Effector memory CD8-positive, alpha-beta T cell (primary cell): ENCODE results near the gene ZBTB1.
"Not testable (repeated sequence)": the region's sequence is repeated elsewhere in the genome, so short reads cannot be mapped to it uniquely, and the experiment has no call there.

Experiments used
- ATAC-seq: fragments of 150-1000 bp; cut with Tn5 transposase; replicated peaks from 2 replicates; pipeline ENCODE4 v1.10.0; 2021; ENCODE audit warnings: mild to moderate bottlenecking, moderate library complexity
- DNase-seq, 3 experiments: peaks; one replicate each; pipeline ENCODE4 v3.0.0; 2021
- H3K27ac Mint-ChIP-seq, 2 donors: one replicate each; pipeline ENCODE4 v1.8.0; 2022; ENCODE audit warnings: mild to moderate bottlenecking in 2 of 2, mixed read lengths in 2 of 2, moderate library complexity in 2 of 2
- H3K27me3 Mint-ChIP-seq, 2 donors: one replicate each; pipeline ENCODE4 v1.8.0; 2022; ENCODE audit warnings: mixed read lengths in 2 of 2
- H3K36me3 Mint-ChIP-seq: one replicate; pipeline ENCODE4 v1.8.0; 2022; ENCODE audit warnings: mild to moderate bottlenecking, moderate library complexity, mixed read lengths; ENCODE audit not compliant: insufficient read depth
- H3K4me1 Mint-ChIP-seq, 2 donors: one replicate each; pipeline ENCODE4 v1.8.0; 2022; ENCODE audit warnings: low read depth in 2 of 2, mixed read lengths in 2 of 2
- H3K4me3 Mint-ChIP-seq, 2 donors: one replicate each; pipeline ENCODE4 v1.8.0; 2022; ENCODE audit warnings: mild to moderate bottlenecking in 2 of 2, mixed read lengths in 2 of 2, moderate library complexity in 2 of 2
- H3K9me3 Mint-ChIP-seq, 2 donors: one replicate each; pipeline ENCODE4 v1.8.0; 2022; ENCODE audit warnings: mixed read lengths in 2 of 2

The ZBTB1 gene

DNA sequence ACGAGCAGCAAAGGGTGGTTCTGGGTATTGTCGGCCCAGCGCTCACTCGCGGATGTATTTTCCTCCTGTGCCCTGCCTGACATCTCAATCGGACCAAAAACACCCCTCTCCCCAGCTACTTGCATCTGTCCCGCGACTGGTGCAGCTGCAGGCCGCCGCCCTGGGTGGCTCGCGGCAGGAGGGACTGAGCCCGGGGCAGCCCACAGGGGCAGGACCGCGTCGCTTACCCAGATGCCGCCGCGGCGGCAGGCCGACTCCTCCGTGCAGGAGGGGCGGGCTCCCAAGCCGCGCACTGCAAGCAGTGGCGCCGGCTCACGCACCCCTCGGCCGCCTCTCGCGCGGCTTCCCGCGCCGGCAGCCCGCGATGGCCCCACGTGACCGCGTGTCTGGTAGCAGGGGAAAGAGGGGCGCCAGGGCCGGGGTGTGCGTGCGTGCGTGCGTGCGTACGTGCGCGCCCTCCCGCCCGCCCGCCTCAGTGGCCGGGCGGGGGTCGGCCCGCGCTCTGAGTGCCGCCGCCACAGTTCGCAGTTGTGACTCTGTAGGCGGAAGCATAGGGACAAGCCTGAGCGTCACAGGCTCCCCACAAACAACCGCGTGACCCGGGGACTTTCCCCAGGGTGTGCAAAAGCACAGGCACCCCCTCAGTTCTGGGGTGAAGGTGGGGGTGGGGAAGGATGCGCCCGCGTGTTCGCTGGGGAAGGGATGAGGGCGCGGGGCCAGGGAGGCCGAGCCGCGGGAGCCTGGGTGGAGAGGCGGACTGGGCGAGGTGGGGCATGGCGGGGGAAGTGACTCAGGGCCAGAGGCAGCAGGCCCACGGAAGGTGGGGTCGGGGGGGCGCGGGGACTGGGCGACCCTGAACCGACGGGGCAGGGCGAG is 898 bp upstream of the ZBTB1 start, which contains the start of gene ZBTB25:
Gene ZBTB25, minus strand, starts transcription at position 405 of the 876 bp plus-strand sequence. CDS start 13,305 bp downstream, outside the sequence.
- Mint-ChIP-seq H3K36me3 (peaks cover 64% of the 10 kb centered on the region), H3K27ac (peak within 1 kb of the TSS; percentile 99), H3K4me3 (peak within 1 kb of the TSS; percentile 94 to 95), H3K4me1 (peaks cover 53 to 72% of the 10 kb centered on the region in 2 donors), H3K9me3 (no peaks in the 10 kb centered on the region), H3K27me3 (no peaks in the 10 kb centered on the region)
- ATAC-seq: peak; percentile 69
- DNase-seq: peak; percentile 96 to 98 (median 96)

GRCh38 chr14:64504897-64505794 is 576 bp downstream of the ZBTB1 start:
- Mint-ChIP-seq H3K4me3 (peak overlapping the region; percentile 94 to 95), H3K4me1 (peaks cover 59 to 77% of the 10 kb centered on the region in 2 donors), H3K9me3 (no peaks in the 10 kb centered on the region), H3K27ac (peak overlapping the region; percentile 99), H3K36me3 (peaks cover 68% of the 10 kb centered on the region), H3K27me3 (no peaks in the 10 kb centered on the region)
- ATAC-seq: peak; percentile 25
- DNase-seq: peak; percentile 77 to 83 (median 80)

GRCh38 chr14:64506721-64507120 is 2.2 kb downstream of the ZBTB1 start:
- DNase-seq: no peak
- Mint-ChIP-seq H3K9me3 (no peaks in the 10 kb centered on the region), H3K27ac (peak overlapping the region; percentile 99), H3K36me3 (peaks cover 58% of the 10 kb centered on the region), H3K27me3 (no peaks in the 10 kb centered on the region), H3K4me1 (peaks cover 65 to 80% of the 10 kb centered on the region in 2 donors), H3K4me3 (peak overlapping the region; percentile 94 to 95)
- no peak for ATAC-seq

DNA sequence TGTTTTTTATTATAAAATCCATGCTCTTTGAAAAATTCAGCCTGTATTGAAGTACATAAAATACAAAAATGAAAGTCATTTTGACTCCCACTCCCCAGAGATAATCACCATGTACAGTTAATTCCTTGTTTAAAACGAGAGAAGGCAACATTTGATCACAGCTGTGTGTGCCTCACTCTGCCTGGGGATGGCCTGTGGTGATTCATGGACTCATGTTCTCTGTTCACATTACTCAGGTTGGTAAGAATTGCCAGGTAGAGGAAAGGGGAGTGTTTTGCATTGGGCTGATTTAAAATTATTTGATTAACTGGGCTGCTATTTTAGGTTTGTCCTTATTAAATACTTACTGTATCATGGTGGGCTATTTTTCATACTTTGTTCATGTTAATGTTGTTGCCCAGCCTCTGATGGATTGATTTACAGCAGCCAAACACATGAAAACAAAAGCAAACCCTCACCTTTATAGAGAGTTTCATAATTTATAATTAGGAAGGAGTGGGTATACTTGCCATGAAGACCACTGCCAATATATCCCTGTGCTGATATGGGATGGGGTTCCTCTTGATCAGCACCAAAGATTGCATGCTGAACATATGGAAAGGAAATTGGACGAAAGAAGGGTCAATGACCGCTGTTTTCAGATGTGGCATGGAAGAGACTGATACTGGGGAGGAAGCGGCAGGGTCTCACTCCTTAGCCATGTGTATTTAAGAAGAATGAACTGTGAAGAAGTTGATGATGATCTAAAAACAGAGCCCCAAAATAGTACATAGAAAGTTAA is 3.0 kb downstream of the ZBTB1 start:
- peak overlapping the region; percentile 99 for H3K27ac Mint-ChIP-seq
- H3K27me3 Mint-ChIP-seq: no peaks in the 10 kb centered on the region
- DNase-seq: no peak
- no peak for ATAC-seq
- H3K36me3 Mint-ChIP-seq: peaks cover 58% of the 10 kb centered on the region
- H3K9me3 Mint-ChIP-seq: no peaks in the 10 kb centered on the region
- peaks cover 63 to 76% of the 10 kb centered on the region in 2 donors for H3K4me1 Mint-ChIP-seq
- H3K4me3 Mint-ChIP-seq: peak overlapping the region; percentile 94 to 95

GRCh38 chr14:64508215-64508776 is 3.7 kb downstream of the ZBTB1 start:
- no peaks in the 10 kb centered on the region for H3K27me3 Mint-ChIP-seq
- no peak for DNase-seq
- no peaks in the 10 kb centered on the region for H3K9me3 Mint-ChIP-seq
- H3K27ac Mint-ChIP-seq: peak overlapping the region; percentile 99
- peaks cover 60 to 78% of the 10 kb centered on the region in 2 donors for H3K4me1 Mint-ChIP-seq
- peaks cover 55% of the 10 kb centered on the region for H3K36me3 Mint-ChIP-seq
- H3K4me3 Mint-ChIP-seq: peak overlapping the region; percentile 94 to 95
- ATAC-seq: no peak

GRCh38 chr14:64509036-64509435 is 4.5 kb downstream of the ZBTB1 start:
- Mint-ChIP-seq H3K27me3 (no peaks in the 10 kb centered on the region), H3K9me3 (no peaks in the 10 kb centered on the region), H3K27ac (peak overlapping the region; percentile 1 to 14), H3K4me1 (peaks cover 64 to 81% of the 10 kb centered on the region in 2 donors), H3K4me3 (peak overlapping the region; percentile 75 to 94), H3K36me3 (peaks cover 47% of the 10 kb centered on the region)
- DNase-seq: no peak
- ATAC-seq: no peak

GRCh38 chr14:64510825-64511671 is 6.5 kb downstream of the ZBTB1 start:
- no peaks in the 10 kb centered on the region for H3K9me3 Mint-ChIP-seq
- ATAC-seq (peak; percentile 65), DNase-seq (peak; percentile 66 to 71 (median 69))
- peaks cover 59 to 79% of the 10 kb centered on the region in 2 donors for H3K4me1 Mint-ChIP-seq
- H3K27me3 Mint-ChIP-seq: no peaks in the 10 kb centered on the region
- peak overlapping the region in 1 of 2 donors; percentile 14 for H3K27ac Mint-ChIP-seq
- H3K36me3 Mint-ChIP-seq: peaks cover 27% of the 10 kb centered on the region
- peak overlapping the region; percentile 75 to 94 for H3K4me3 Mint-ChIP-seq

DNA sequence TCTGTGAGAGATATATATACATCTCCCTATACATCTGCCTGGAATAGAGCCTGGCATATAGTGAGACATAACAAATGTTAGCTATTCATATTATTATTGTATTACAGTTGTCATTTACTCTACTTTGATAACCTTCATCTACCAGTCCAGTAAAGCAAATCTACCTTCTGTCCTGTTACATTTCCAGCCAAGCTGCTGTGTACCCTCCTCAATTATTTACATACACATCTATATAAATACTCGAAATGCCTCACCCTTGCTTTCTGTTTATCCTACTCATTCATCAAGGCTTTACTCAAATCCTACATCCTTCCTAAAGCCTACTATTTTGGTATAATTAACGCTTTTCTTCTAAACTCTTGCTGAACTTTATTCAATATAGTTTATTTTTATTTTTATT is 8.7 kb downstream of the ZBTB1 start:
- ATAC-seq: no peak
- Mint-ChIP-seq H3K27ac (no peak overlapping the region), H3K4me1 (peaks cover 47 to 78% of the 10 kb centered on the region in 2 donors), H3K27me3 (no peaks in the 10 kb centered on the region), H3K9me3 (no peaks in the 10 kb centered on the region), H3K4me3 (no peak overlapping the region), H3K36me3 (peaks cover 28% of the 10 kb centered on the region)
- no peak for DNase-seq

DNA sequence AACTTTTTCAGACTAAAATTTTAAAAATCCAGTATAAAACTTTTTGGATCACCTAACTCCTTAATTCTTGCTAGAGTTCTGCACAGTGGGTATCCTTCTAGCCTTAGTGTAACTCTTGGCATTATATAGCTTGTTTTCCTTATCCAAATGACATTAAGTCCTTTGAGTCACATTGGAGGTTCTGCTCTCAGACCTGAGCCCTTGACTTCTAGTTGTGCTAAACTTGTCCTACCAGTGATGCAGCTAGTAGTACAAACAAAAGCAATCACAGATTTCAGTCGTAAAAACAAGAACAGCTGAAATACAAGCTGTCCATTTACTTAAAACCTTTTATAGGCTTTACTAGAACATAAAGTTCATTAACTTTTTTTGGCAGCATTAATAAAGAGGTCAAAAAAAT is 10.5 kb downstream of the ZBTB1 start:
- Mint-ChIP-seq H3K27me3 (no peaks in the 10 kb centered on the region), H3K4me3 (no peak overlapping the region), H3K9me3 (no peaks in the 10 kb centered on the region), H3K4me1 (peaks cover 36 to 70% of the 10 kb centered on the region in 2 donors), H3K36me3 (peaks cover 23% of the 10 kb centered on the region), H3K27ac (no peak overlapping the region)
- no peak for ATAC-seq
- no peak for DNase-seq

DNA sequence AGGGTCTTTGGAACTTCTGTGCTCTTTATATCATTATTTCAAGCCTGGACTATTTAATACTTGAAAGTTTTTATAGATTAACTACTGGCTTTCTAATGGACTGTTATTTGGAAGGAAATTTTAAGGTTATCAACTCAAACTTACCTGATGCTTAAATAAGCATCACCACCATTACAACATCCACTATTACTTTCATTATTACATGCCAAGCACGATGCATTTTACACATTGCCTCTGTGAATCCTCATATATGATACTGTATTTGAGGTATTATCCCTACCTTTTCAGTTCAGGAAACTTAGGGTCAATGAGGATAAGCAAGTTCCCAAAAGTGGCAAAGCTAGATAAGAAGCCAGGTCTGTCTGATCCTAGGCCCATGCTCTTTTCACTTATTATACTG is 12.4 kb downstream of the ZBTB1 start:
- peak overlapping the region; percentile 46 to 54 for H3K4me3 Mint-ChIP-seq
- no peak overlapping the region for H3K27ac Mint-ChIP-seq
- peaks cover 23 to 54% of the 10 kb centered on the region in 2 donors for H3K4me1 Mint-ChIP-seq

GRCh38 chr14:64517667-64518066 is 13.1 kb downstream of the ZBTB1 start:
- not testable (repeated sequence) for ATAC-seq, H3K9me3 Mint-ChIP-seq, DNase-seq, H3K27ac Mint-ChIP-seq, H3K27me3 Mint-ChIP-seq
- peaks cover 20 to 48% of the 10 kb centered on the region in 2 donors for H3K4me1 Mint-ChIP-seq
- H3K36me3 Mint-ChIP-seq: peaks cover 28% of the 10 kb centered on the region
- H3K4me3 Mint-ChIP-seq: peak overlapping the region in 1 of 2 donors; percentile 54

More for the DNA sequence above, 12.4 kb downstream of the ZBTB1 start:
- H3K27me3 Mint-ChIP-seq: no peaks in the 10 kb centered on the region
- no peak for DNase-seq
- H3K9me3 Mint-ChIP-seq: no peaks in the 10 kb centered on the region
- ATAC-seq: no peak
- peaks cover 33% of the 10 kb centered on the region for H3K36me3 Mint-ChIP-seq

- Mint-ChIP-seq H3K36me3 (peaks cover 24% of the 10 kb centered on the region), H3K27ac (no peak overlapping the region), H3K4me3 (peak overlapping the region in 1 of 2 donors; percentile 10), H3K9me3 (no peaks in the 10 kb centered on the region), H3K4me1 (peaks cover 20 to 45% of the 10 kb centered on the region in 2 donors), H3K27me3 (no peaks in the 10 kb centered on the region)
- ATAC-seq: no peak
- DNase-seq: no peak
Observed at GRCh38 chr14:64518229-64518628, 13.7 kb downstream of the ZBTB1 start.
